HepG2 (cell line): ENCODE results near the gene CARD9.

Experiments used
- EZH2 ChIP-seq: conservative IDR thresholded peaks from 2 replicates; pipeline ENCODE4 v1.6.1; 2012; ENCODE audit warnings: mild to moderate bottlenecking, low read depth, low read length, moderate library complexity
- GLI4 ChIP-seq: sonication (generic); formaldehyde crosslinking; IDR thresholded peaks from 2 replicates; pipeline ENCODE4 v1.5.1; 2020; ENCODE audit warnings: missing genetic modification reagents, mild to moderate bottlenecking, moderate library complexity, borderline replicate concordance
- KLF12 ChIP-seq: sonication (generic); formaldehyde crosslinking; IDR thresholded peaks from 2 replicates; pipeline ENCODE4 v1.4.0; 2020; ENCODE audit warnings: missing genetic modification reagents, borderline replicate concordance
- POLR2A ChIP-seq, 2 experiments: IDR thresholded peaks; 2 replicates each; pipeline ENCODE4 v1.6.1; 2011; ENCODE audit warnings: low read depth in 2 of 2, low read length in 2 of 2, mild to moderate bottlenecking in 1 of 2, moderate library complexity in 1 of 2; ENCODE audit not compliant: insufficient read depth in 1 of 2
- ZNF136 ChIP-seq: sonication (generic); formaldehyde crosslinking; IDR thresholded peaks from 2 replicates; pipeline ENCODE4 v1.8.1; 2022; ENCODE audit warnings: low read depth, mild to moderate bottlenecking, moderate library complexity, missing genetic modification reagents
- TF ChIP-seq, protein P1 (sequence below): sonication (generic); formaldehyde crosslinking; IDR thresholded peaks from 2 replicates; pipeline ENCODE4 v1.8.1; 2023; ENCODE audit warnings: mild to moderate bottlenecking, missing genetic modification reagents

- TF ChIP-seq, protein P1, sequence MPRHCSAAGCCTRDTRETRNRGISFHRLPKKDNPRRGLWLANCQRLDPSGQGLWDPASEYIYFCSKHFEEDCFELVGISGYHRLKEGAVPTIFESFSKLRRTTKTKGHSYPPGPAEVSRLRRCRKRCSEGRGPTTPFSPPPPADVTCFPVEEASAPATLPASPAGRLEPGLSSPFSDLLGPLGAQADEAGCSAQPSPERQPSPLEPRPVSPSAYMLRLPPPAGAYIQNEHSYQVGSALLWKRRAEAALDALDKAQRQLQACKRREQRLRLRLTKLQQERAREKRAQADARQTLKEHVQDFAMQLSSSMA (CRISPR knock-in tag): no peak
- TF ChIP-seq GLI4 (CRISPR knock-in tag) (no peak), POLR2A (IDR thresholded peaks at IDR 0.05; ENCODE audit: insufficient read depth in 1 of 2, low read depth in 2 of 2, low read length in 2 of 2) (no peak), EZH2 (no peak), ZNF136 (CRISPR knock-in tag) (no peak), KLF12 (CRISPR knock-in tag) (no peak)
These were observed 21.0 kb upstream of the CARD9 start for GRCh38 chr9:136394312-136395019.
